Ascending aorta (tissue), 2 donors: Measurements from ENCODE around the gene SIL1. TPM values are rescaled to one million over a fixed set of nuclear protein-coding genes. Genes with fewer than 3 reads are reported as not detected.
A peak's percentile ranks its signal among the peaks of the same experiment; 100 is the strongest.
"Not testable (repeated sequence)": the region's sequence is repeated elsewhere in the genome, so short reads cannot be mapped to it uniquely, and the experiment has no call there.

ENCODE experiments used
- DNase-seq, 2 donors: peaks; one replicate each; pipeline ENCODE4 v3.0.0-alpha.2; 2019; ENCODE audit warnings: low spot score in 2 of 2
- H3K27ac ChIP-seq, 2 donors: fragments of 200-600 bp; sonication (generic); one replicate each; pipeline ENCODE4 v1.5.1; 2016 to 2017; ENCODE audit warnings: mild to moderate bottlenecking in 1 of 2
- H3K27me3 ChIP-seq: fragments of 200-600 bp; sonication (generic); one replicate; pipeline ENCODE4 v1.5.1; 2017
- H3K36me3 ChIP-seq, 2 donors: fragments of 200-600 bp; sonication (generic); one replicate each; pipeline ENCODE4 v1.5.1; 2016
- H3K4me1 ChIP-seq, 2 donors: fragments of 200-600 bp; sonication (generic); one replicate each; pipeline ENCODE4 v1.5.1; 2016 to 2017; ENCODE audit warnings: mild to moderate bottlenecking in 1 of 2
- H3K4me3 ChIP-seq, 2 donors: fragments of 200-600 bp; sonication (generic); one replicate each; pipeline ENCODE4 v1.5.1; 2016 to 2017; ENCODE audit warnings: mild to moderate bottlenecking in 1 of 2
- H3K9me3 ChIP-seq, 2 donors: fragments of 200-600 bp; sonication (generic); one replicate each; pipeline ENCODE4 v1.5.1; 2016
- CTCF ChIP-seq, 3 experiments: fragments of 200-600 bp in 2 of 3; fragments of 450-650 bp in 1 of 3; sonication (generic) in 2 of 3; IDR thresholded peaks; one replicate each; pipeline ENCODE4 v1.5.1; 2016 to 2019; ENCODE audit warnings: antibody characterized with exemption in 3 of 3, mild to moderate bottlenecking in 1 of 3, moderate library complexity in 1 of 3
- intact Hi-C: fragments of 100-400 bp; cut with DNase I; formaldehyde crosslinking; loops from one replicate; pipeline ENCODE4 v1.15.1; 2023
- total RNA-seq: library from RNA; depleted of rRNA; stranded (reverse); fragments of >200 nt; gene quantifications from one replicate; pipeline ENCODE4 v1.1.0, GENCODE V29; 2016

Gene SIL1
- total RNA-seq, 1 donor from 2014 or later = 53.4 TPM

DNA sequence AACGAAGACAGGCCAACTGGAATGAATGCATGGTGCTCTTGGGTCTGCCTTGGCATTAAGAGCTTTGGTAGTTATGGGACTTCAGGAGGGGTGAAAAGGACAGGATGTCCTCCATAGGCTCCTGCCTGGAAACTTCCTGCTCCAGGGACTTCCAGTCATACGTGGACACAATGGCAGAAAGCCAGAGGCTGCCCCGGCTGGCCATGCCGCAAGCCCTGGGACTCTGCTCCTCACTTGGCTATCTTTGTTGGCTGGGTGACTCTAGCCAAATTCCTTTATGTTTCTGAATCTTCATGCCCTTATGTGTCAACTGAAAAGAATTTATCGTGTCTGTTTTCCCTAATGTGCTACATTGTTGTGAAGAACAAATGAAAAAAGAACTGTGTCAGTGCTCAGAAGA is 136.9 kb downstream of the SIL1 start:
- TF ChIP-seq CTCF (IDR thresholded peaks at IDR 0.05) = no peak
- no peaks in the 10 kb centered on the region for H3K9me3 ChIP-seq
- H3K27me3 ChIP-seq = no peaks in the 10 kb centered on the region
- peak overlapping the region; percentile 14 to 32 for H3K27ac ChIP-seq
- no peak overlapping the region for H3K4me3 ChIP-seq
- peaks cover 0 to 15% of the 10 kb centered on the region in 2 donors for H3K4me1 ChIP-seq
- no peaks in the 10 kb centered on the region for H3K36me3 ChIP-seq
- peak in 1 of 2 donors; percentile 80 for DNase-seq
- intact Hi-C loops = no loop called here

DNA sequence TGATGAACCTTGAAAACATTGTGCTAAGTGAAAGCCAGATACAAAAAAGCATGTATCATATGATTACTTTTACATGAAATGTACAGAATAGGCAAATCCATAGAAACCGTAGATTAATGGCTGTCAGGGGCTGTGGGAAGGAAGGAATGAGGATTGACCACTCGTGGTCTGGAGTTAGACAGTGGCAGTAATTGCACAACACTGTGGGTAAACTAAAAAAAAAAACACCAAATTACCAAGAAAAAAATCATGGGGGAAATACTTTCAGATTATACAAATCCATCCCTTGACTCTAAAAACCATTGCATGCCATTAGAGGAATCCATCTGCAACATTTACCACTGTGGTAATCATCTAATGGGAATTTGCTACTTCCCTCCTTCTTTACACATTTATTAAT is 140.0 kb downstream of the SIL1 start:
- no peak for TF ChIP-seq CTCF (IDR thresholded peaks at IDR 0.05)
- Histone ChIP-seq H3K27ac (no peak overlapping the region), H3K36me3 (no peaks in the 10 kb centered on the region), H3K27me3 (no peaks in the 10 kb centered on the region), H3K4me3 (no peak overlapping the region), H3K9me3 (no peaks in the 10 kb centered on the region), H3K4me1 (peaks cover 0 to 15% of the 10 kb centered on the region in 2 donors)
- intact Hi-C loops = no loop called here
- no peak for DNase-seq

- intact Hi-C loops, H3K36me3 ChIP-seq, H3K4me3 ChIP-seq, DNase-seq, H3K9me3 ChIP-seq, H3K27me3 ChIP-seq, H3K27ac ChIP-seq: not testable (repeated sequence)
- peaks cover 0 to 15% of the 10 kb centered on the region in 2 donors for H3K4me1 ChIP-seq
Measured at GRCh38 chr5:139057045-139057939, 140.9 kb downstream of the SIL1 start.

- no peak overlapping the region for H3K4me3 ChIP-seq
- intact Hi-C loops = no loop called here
Measured at GRCh38 chr5:139052975-139053374, 145.2 kb downstream of the SIL1 start.

DNA sequence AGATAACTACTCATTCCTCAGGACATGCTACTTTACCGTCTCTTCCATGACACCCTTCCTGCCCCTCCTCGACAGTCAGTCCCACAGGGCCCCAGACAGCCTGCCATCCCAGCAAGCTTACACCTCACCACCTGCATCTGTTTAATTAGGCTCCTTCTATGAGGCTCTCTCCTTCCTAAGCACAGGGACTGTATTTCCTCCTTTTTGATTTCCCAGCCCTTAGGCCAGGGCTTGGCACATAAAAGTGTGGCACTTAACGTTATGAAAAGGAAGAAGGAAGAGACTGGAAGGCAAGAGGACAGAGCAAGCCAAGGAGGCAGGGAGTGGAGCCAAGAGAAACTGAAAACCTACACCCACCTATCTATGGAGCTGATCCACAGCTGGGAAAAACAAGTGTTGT is 146.8 kb downstream of the SIL1 start:
- H3K36me3 ChIP-seq = no peaks in the 10 kb centered on the region
- no peaks in the 10 kb centered on the region for H3K9me3 ChIP-seq
- DNase-seq = no peak
- H3K27me3 ChIP-seq = no peaks in the 10 kb centered on the region
- no peak for TF ChIP-seq CTCF (IDR thresholded peaks at IDR 0.05)
- H3K4me1 ChIP-seq = peaks cover 0 to 3% of the 10 kb centered on the region in 2 donors
- intact Hi-C loops = no loop called here
- no peak overlapping the region for H3K27ac ChIP-seq
- H3K4me3 ChIP-seq = no peak overlapping the region

More at GRCh38 chr5:139052975-139053374, 145.2 kb downstream of the SIL1 start:
- TF ChIP-seq CTCF (IDR thresholded peaks at IDR 0.05) = no peak
- Histone ChIP-seq H3K27ac (no peak overlapping the region), H3K36me3 (no peaks in the 10 kb centered on the region), H3K4me1 (peaks cover 0 to 3% of the 10 kb centered on the region in 2 donors), H3K27me3 (no peaks in the 10 kb centered on the region), H3K9me3 (no peaks in the 10 kb centered on the region)
- DNase-seq = no peak

DNA sequence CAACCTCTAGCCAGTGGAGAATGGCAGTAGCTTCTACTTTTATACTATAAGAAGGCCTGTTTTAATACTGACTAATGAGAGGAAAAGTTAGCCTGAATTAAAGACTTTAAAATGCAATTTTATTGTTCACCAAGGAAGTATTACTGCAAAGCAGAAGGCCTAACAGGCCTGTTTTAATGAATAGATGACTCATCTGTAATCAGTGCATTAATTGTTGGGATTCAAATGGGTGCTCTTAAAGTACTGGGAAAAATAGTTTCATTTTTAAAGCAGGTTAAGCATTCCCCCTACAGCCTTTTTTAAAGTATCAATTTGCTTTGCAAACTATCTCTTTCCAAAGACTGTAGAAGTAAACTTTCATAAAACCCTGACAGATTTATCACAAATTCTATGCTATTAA is 147.7 kb downstream of the SIL1 start:
- intact Hi-C loops = no loop called here
- Histone ChIP-seq H3K9me3 (no peaks in the 10 kb centered on the region), H3K27me3 (no peaks in the 10 kb centered on the region), H3K27ac (no peak overlapping the region), H3K4me1 (peaks cover 0 to 3% of the 10 kb centered on the region in 2 donors), H3K4me3 (no peak overlapping the region), H3K36me3 (no peaks in the 10 kb centered on the region)
- TF ChIP-seq CTCF (IDR thresholded peaks at IDR 0.05) = no peak
- no peak for DNase-seq
